ENCODE measurements around the gene MS4A4E. TPM values are rescaled to one million over a fixed set of nuclear protein-coding genes. Genes with fewer than 3 reads are reported as not detected.

Gene MS4A4E
- total and polyA plus RNA-seq, 2 of the 8 experiments (the other 6 are each of a cell fraction or from before 2014, with no cell fraction given) = not detected

GRCh38 chr11:60264644-60265043 is 21.7 kb upstream of the MS4A4E start:
- no peak overlapping the region for H3K23ac ChIP-seq (ENCODE audit: insufficient read length)
- H4K91ac ChIP-seq (replicated peaks; ENCODE audit: insufficient read length, low read length) = no peak overlapping the region
- CTCF ChIA-PET (ENCODE audit: partially characterized antibody) = interaction anchor here (0.6 to 4.5 kb wide), 32 partner anchors 11 to 492 kb away, joined by 3 to 109 read pairs (median 4); partner anchors contain the start of gene MS4A15
- no peak overlapping the region for H2AK5ac ChIP-seq (ENCODE audit: low read depth, low read length)
- H4K20me1 ChIP-seq (replicated peaks in 1 of 2; ENCODE audit: control insufficient read depth in 1 of 2, insufficient read depth in 2 of 2, low read length in 2 of 2) = no peaks in the 10 kb centered on the region
- H3K79me1 ChIP-seq (ENCODE audit: low read depth, low read length) = no peaks in the 10 kb centered on the region
- peaks cover 0 to 3% (median 0%) of the 10 kb centered on the region in 4 experiments; a peak in 1 of 7 replicates for H3K4me1 ChIP-seq (replicated peaks in 1 of 4; ENCODE audit: control insufficient read depth in 3 of 4, insufficient read depth in 4 of 4, low read length in 3 of 4)
- no peak overlapping the region for H4K5ac ChIP-seq (ENCODE audit: insufficient read length, low read depth, low read length)
- H2BK20ac ChIP-seq (ENCODE audit: low read length) = no peak overlapping the region
- no peak overlapping the region for H4K8ac ChIP-seq (ENCODE audit: extremely low read depth, insufficient read depth, low read length)
- no peak overlapping the region for H3K4me3 ChIP-seq (ENCODE audit: extremely low read depth in 1 of 4, insufficient read depth in 2 of 4, low read depth in 3 of 4, low read length in 4 of 4)
- H3K56ac ChIP-seq (replicated peaks; ENCODE audit: insufficient read length, low read depth, low read length) = no peak overlapping the region
- H3K36me3 ChIP-seq (ENCODE audit: control insufficient read depth in 2 of 4, insufficient read depth in 4 of 4, low read length in 3 of 4) = no peaks in the 10 kb centered on the region
- POLR2A ChIA-PET (ENCODE audit: partially characterized antibody) = no interaction called here
- H2BK5ac ChIP-seq (ENCODE audit: low read depth, low read length) = no peak overlapping the region
- no peak overlapping the region for H2BK120ac ChIP-seq (replicated peaks; ENCODE audit: low read depth, low read length)
- H3K23me2 ChIP-seq (ENCODE audit: low read depth, low read length) = no peaks in the 10 kb centered on the region; the same call in 1 of the 2 replicates
- H3K79me2 ChIP-seq (ENCODE audit: control insufficient read depth in 1 of 2, insufficient read depth in 2 of 2, low read length in 2 of 2) = no peaks in the 10 kb centered on the region
- H3K14ac ChIP-seq (ENCODE audit: insufficient read length) = no peak overlapping the region
- H2BK12ac ChIP-seq (ENCODE audit: low read depth, low read length) = no peak overlapping the region
- H3K9ac ChIP-seq (replicated peaks in 1 of 4; ENCODE audit: extremely low read depth in 1 of 4, low read depth in 3 of 4, low read length in 3 of 4) = no peak overlapping the region
- DNase-seq (ENCODE audit: low read depth in 1 of 2, low spot score in 2 of 2) (no peak), FAIRE-seq (no peak)
- H3K4me2 ChIP-seq (ENCODE audit: insufficient read depth in 1 of 2, low read depth in 2 of 2, low read length in 2 of 2) = no peak overlapping the region
- H2BK15ac ChIP-seq (ENCODE audit: low read length) = no peak overlapping the region
- no peak overlapping the region for H3K4ac ChIP-seq (replicated peaks; ENCODE audit: insufficient read length, low read depth, low read length)
- no peaks in the 10 kb centered on the region for H3K9me3 ChIP-seq (ENCODE audit: insufficient read depth in 2 of 2, low read depth in 1 of 2, low read length in 1 of 2)
- no peak overlapping the region for H3K18ac ChIP-seq (ENCODE audit: extremely low read depth, low read length)
- no peaks in the 10 kb centered on the region; a peak in 1 of 7 replicates for H3K27me3 ChIP-seq (replicated peaks in 1 of 4; ENCODE audit: control insufficient read depth in 3 of 4, extremely low read depth in 1 of 4, insufficient read depth in 3 of 4, low read length in 3 of 4)
- H2AFZ ChIP-seq (ENCODE audit: low read length) = no peak overlapping the region
- WGBS, 2 experiments (ENCODE audit: extremely low coverage in 1 of 2, insufficient coverage in 1 of 2, insufficient read length in 1 of 2, insufficient replicate concordance in 2 of 2, low coverage in 1 of 2, low lambda C conversion rate in 2 of 2, missing lambda C conversion rate in 1 of 2) = 95% methylated on average over 5 of the region's 5 CpGs; no CpG with 5 or more reads in 1 of the 2 experiments
- no peak overlapping the region for H3K27ac ChIP-seq (ENCODE audit: low read depth, low read length)
- no peak for TF ChIP-seq KDM4A (IDR thresholded peaks at IDR 0.05; ENCODE audit: low read depth, low read length, severe bottlenecking)
- TF ChIP-seq BACH1 (IDR thresholded peaks at IDR 0.05; ENCODE audit: low read length) = no peak
- TF ChIP-seq, protein P1, sequence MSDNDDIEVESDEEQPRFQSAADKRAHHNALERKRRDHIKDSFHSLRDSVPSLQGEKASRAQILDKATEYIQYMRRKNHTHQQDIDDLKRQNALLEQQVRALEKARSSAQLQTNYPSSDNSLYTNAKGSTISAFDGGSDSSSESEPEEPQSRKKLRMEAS (IDR thresholded peaks at IDR 0.05) = no peak
- no peak for TF ChIP-seq HDAC6 (IDR thresholded peaks at IDR 0.05; ENCODE audit: low read depth, low read length)
- no peak for TF ChIP-seq RFX5 (IDR thresholded peaks at IDR 0.05; ENCODE audit: borderline replicate concordance, low read depth, low read length)
- TF ChIP-seq FOSL1 (IDR thresholded peaks at IDR 0.05; ENCODE audit: insufficient read depth, low read depth, low read length) = no peak
- TF ChIP-seq HDAC2 (IDR thresholded peaks at IDR 0.05; ENCODE audit: borderline replicate concordance in 1 of 2, low read depth in 2 of 2, low read length in 2 of 2) = no peak
- TF ChIP-seq CTBP2 (IDR thresholded peaks at IDR 0.05; ENCODE audit: borderline replicate concordance, insufficient read depth, insufficient read length, low read length) = no peak
- TF ChIP-seq CTCF (IDR thresholded peaks at IDR 0.05; ENCODE audit: control extremely low read depth in 1 of 3, insufficient read depth in 1 of 3, low read depth in 1 of 3, low read length in 3 of 3) = no peak
- no peak for TF ChIP-seq KDM5A (IDR thresholded peaks at IDR 0.05; ENCODE audit: low read length)
- TF ChIP-seq MAFK (IDR thresholded peaks at IDR 0.05; ENCODE audit: low read depth, low read length) = no peak
